Fibroblast of villous mesenchyme (primary cell): ENCODE results near the gene SPATA20. TPM values are rescaled to one million over a fixed set of nuclear protein-coding genes. Genes with fewer than 3 reads are reported as not detected.

Experiments used
- DNase-seq: peaks from one replicate; pipeline ENCODE4 v3.0.0-alpha.2; 2010; ENCODE audit warnings: low read depth
- H3K4me3 ChIP-seq: 2 replicates; pipeline ENCODE4 v1.5.1; 2011; ENCODE audit warnings: low read depth, mild to moderate bottlenecking, low read length
- CTCF ChIP-seq: IDR thresholded peaks from 2 replicates; pipeline ENCODE4 v1.5.1; 2012; ENCODE audit warnings: low read depth, mild to moderate bottlenecking, low read length; ENCODE audit not compliant: insufficient read depth
- total RNA-seq: library from RNA; depleted of rRNA; stranded (reverse); fragments of >200 nt; gene quantifications from 2 replicates; pipeline ENCODE4 v1.2.3, GENCODE V29; 2012

The SPATA20 gene
- total RNA-seq, 1 donor: 102 TPM

- H3K4me3 ChIP-seq: no peak overlapping the region
- TF ChIP-seq CTCF: no peak
- DNase-seq: no peak
Measured at GRCh38 chr17:50582741-50583140, 35.8 kb downstream of the SPATA20 start.

GRCh38 chr17:50583641-50584040, 36.7 kb downstream of the SPATA20 start:
- no peak for TF ChIP-seq CTCF
- DNase-seq: no peak
- H3K4me3 ChIP-seq: no peak overlapping the region

- no peak for TF ChIP-seq CTCF
- H3K4me3 ChIP-seq: no peak overlapping the region
- DNase-seq: no peak
Measured at GRCh38 chr17:50584116-50584515, 37.1 kb downstream of the SPATA20 start.

GRCh38 chr17:50584749-50585148, 37.8 kb downstream of the SPATA20 start:
- no peak for TF ChIP-seq CTCF
- no peak for DNase-seq
- no peak overlapping the region for H3K4me3 ChIP-seq

- no peak for DNase-seq
- H3K4me3 ChIP-seq: no peak overlapping the region
- TF ChIP-seq CTCF: no peak
Measured at GRCh38 chr17:50585346-50585745, 38.4 kb downstream of the SPATA20 start.

- TF ChIP-seq CTCF: no peak
- no peak for DNase-seq
- no peak overlapping the region for H3K4me3 ChIP-seq
Measured at GRCh38 chr17:50585891-50586290, 38.9 kb downstream of the SPATA20 start.

GRCh38 chr17:50586421-50587247, 39.7 kb downstream of the SPATA20 start:
- no peak overlapping the region for H3K4me3 ChIP-seq
- no peak for DNase-seq
- TF ChIP-seq CTCF: no peak
